ENCODE measurements around the gene RBM22. TPM values are rescaled to one million over a fixed set of nuclear protein-coding genes. Genes with fewer than 3 reads are reported as not detected.
A peak's percentile ranks its signal among the peaks of the same experiment; 100 is the strongest.
"Not testable (repeated sequence)": the region's sequence is repeated elsewhere in the genome, so short reads cannot be mapped to it uniquely, and the experiment has no call there.

Gene RBM22
- 77.5 and 81.9 TPM in 2 replicates for total RNA-seq

- no peak within 1 kb of the TSS for H3K27ac Mint-ChIP-seq
- H3K4me1 Mint-ChIP-seq (ENCODE audit: low read depth), result peaks cover 5% of the 10 kb centered on the region
- H3K9me3 Mint-ChIP-seq, result no peaks in the 10 kb centered on the region
- H3K4me3 Mint-ChIP-seq, result no peak within 1 kb of the TSS
- H3K27me3 Mint-ChIP-seq (ENCODE audit: insufficient read depth), result no peaks in the 10 kb centered on the region
- intact Hi-C loops (cut with micrococcal nuclease), result loop anchor here (1.0 to 5.0 kb wide), 17 partner anchors 42 to 740 kb away; partner anchors contain the start of genes CD74, GM2A, SLC26A2 and TCOF1
- DNase-seq (ENCODE audit: low spot score), result peak; percentile 89
- H3K36me3 Mint-ChIP-seq (ENCODE audit: low read depth), result peaks cover 25% of the 10 kb centered on the region
These were observed at the start of gene RBM22 for GRCh38 chr5:150700594-150701377. RBM22 (minus strand) TSS chr5:150701062; CDS start chr5:150700985, 77 bp downstream.

GRCh38 chr5:150750469-150750868, 49.6 kb upstream of the RBM22 start:
- no peak overlapping the region for H3K4me3 Mint-ChIP-seq
- intact Hi-C loops (cut with micrococcal nuclease), result no loop called here
- H3K4me1 Mint-ChIP-seq (ENCODE audit: low read depth), result peaks cover 41% of the 10 kb centered on the region
- no peak overlapping the region for H3K27ac Mint-ChIP-seq
- DNase-seq (ENCODE audit: low spot score), result no peak
- peaks cover 46% of the 10 kb centered on the region for H3K36me3 Mint-ChIP-seq (ENCODE audit: low read depth)
- H3K27me3 Mint-ChIP-seq (ENCODE audit: insufficient read depth), result no peaks in the 10 kb centered on the region
- H3K9me3 Mint-ChIP-seq, result no peaks in the 10 kb centered on the region

- H3K27ac Mint-ChIP-seq; H3K27me3 Mint-ChIP-seq (ENCODE audit: insufficient read depth); H3K9me3 Mint-ChIP-seq; DNase-seq (ENCODE audit: low spot score); H3K4me3 Mint-ChIP-seq: not testable (repeated sequence)
- Mint-ChIP-seq H3K36me3 (ENCODE audit: low read depth) (peaks cover 39% of the 10 kb centered on the region), H3K4me1 (ENCODE audit: low read depth) (peaks cover 61% of the 10 kb centered on the region)
- intact Hi-C loops (cut with micrococcal nuclease), result loop anchor here (2.0 kb wide), 3 partner anchors 36 to 104 kb away; partner anchors contain the start of genes IRGM, RBM22 and SMIM3
These were observed 42.3 kb upstream of the RBM22 start for GRCh38 chr5:150743142-150743488.

GRCh38 chr5:150742455-150743141, 41.7 kb upstream of the RBM22 start:
- peak overlapping the region; percentile 83 for H3K27ac Mint-ChIP-seq
- peak overlapping the region; percentile 59 for H3K4me3 Mint-ChIP-seq
- H3K4me1 Mint-ChIP-seq (ENCODE audit: low read depth), result peaks cover 66% of the 10 kb centered on the region
- not testable (repeated sequence) for DNase-seq (ENCODE audit: low spot score); H3K9me3 Mint-ChIP-seq; H3K27me3 Mint-ChIP-seq (ENCODE audit: insufficient read depth)
- intact Hi-C loops (cut with micrococcal nuclease), result loop anchor here (1.0 to 2.0 kb wide), 4 partner anchors 16 to 104 kb away; partner anchors contain the start of genes IRGM, RBM22 and SMIM3
- H3K36me3 Mint-ChIP-seq (ENCODE audit: low read depth), result peaks cover 41% of the 10 kb centered on the region

GRCh38 chr5:150740992-150741391, 40.1 kb upstream of the RBM22 start:
- Mint-ChIP-seq H3K9me3 (peaks cover 7% of the 10 kb centered on the region), H3K4me3 (no peak overlapping the region), H3K27me3 (ENCODE audit: insufficient read depth) (no peaks in the 10 kb centered on the region), H3K36me3 (ENCODE audit: low read depth) (peaks cover 50% of the 10 kb centered on the region), H3K4me1 (ENCODE audit: low read depth) (peaks cover 82% of the 10 kb centered on the region), H3K27ac (no peak overlapping the region)
- no peak for DNase-seq (ENCODE audit: low spot score)
- intact Hi-C loops (cut with micrococcal nuclease), result no loop called here

GRCh38 chr5:150738862-150739261, 38.0 kb upstream of the RBM22 start:
- no peak overlapping the region for H3K4me3 Mint-ChIP-seq
- peaks cover 7% of the 10 kb centered on the region for H3K9me3 Mint-ChIP-seq
- peaks cover 54% of the 10 kb centered on the region for H3K36me3 Mint-ChIP-seq (ENCODE audit: low read depth)
- H3K27me3 Mint-ChIP-seq (ENCODE audit: insufficient read depth), result no peaks in the 10 kb centered on the region
- no peak for DNase-seq (ENCODE audit: low spot score)
- peaks cover 85% of the 10 kb centered on the region for H3K4me1 Mint-ChIP-seq (ENCODE audit: low read depth)
- no peak overlapping the region for H3K27ac Mint-ChIP-seq
- intact Hi-C loops (cut with micrococcal nuclease), result no loop called here

- peaks cover 56% of the 10 kb centered on the region for H3K4me1 Mint-ChIP-seq (ENCODE audit: low read depth)
These were observed 33.9 kb upstream of the RBM22 start for GRCh38 chr5:150734579-150735384.

GRCh38 chr5:150731669-150732242, 30.9 kb upstream of the RBM22 start:
- Mint-ChIP-seq H3K9me3 (peaks cover 3% of the 10 kb centered on the region), H3K36me3 (ENCODE audit: low read depth) (peaks cover 48% of the 10 kb centered on the region)

More at GRCh38 chr5:150734579-150735384, 33.9 kb upstream of the RBM22 start:
- H3K27me3 Mint-ChIP-seq (ENCODE audit: insufficient read depth), result no peaks in the 10 kb centered on the region
- peaks cover 7% of the 10 kb centered on the region for H3K9me3 Mint-ChIP-seq
- no peak for DNase-seq (ENCODE audit: low spot score)
- peak overlapping the region; percentile 18 for H3K27ac Mint-ChIP-seq
- intact Hi-C loops (cut with micrococcal nuclease), result no loop called here
- peaks cover 58% of the 10 kb centered on the region for H3K36me3 Mint-ChIP-seq (ENCODE audit: low read depth)
- H3K4me3 Mint-ChIP-seq, result peak overlapping the region; percentile 6

GRCh38 chr5:150729859-150730258, 29.0 kb upstream of the RBM22 start:
- H3K4me1 Mint-ChIP-seq (ENCODE audit: low read depth), result peaks cover 10% of the 10 kb centered on the region
- no peak overlapping the region for H3K4me3 Mint-ChIP-seq
- intact Hi-C loops (cut with micrococcal nuclease), result loop anchor here (2.0 kb wide), 1 partner anchor 21 kb away; no protein-coding TSS in a partner anchor
- DNase-seq (ENCODE audit: low spot score), result no peak
- H3K9me3 Mint-ChIP-seq, result no peaks in the 10 kb centered on the region
- no peaks in the 10 kb centered on the region for H3K27me3 Mint-ChIP-seq (ENCODE audit: insufficient read depth)
- no peak overlapping the region for H3K27ac Mint-ChIP-seq
- H3K36me3 Mint-ChIP-seq (ENCODE audit: low read depth), result peaks cover 40% of the 10 kb centered on the region

More at GRCh38 chr5:150731669-150732242, 30.9 kb upstream of the RBM22 start:
- peaks cover 26% of the 10 kb centered on the region for H3K4me1 Mint-ChIP-seq (ENCODE audit: low read depth)
- H3K27ac Mint-ChIP-seq, result no peak overlapping the region
- DNase-seq (ENCODE audit: low spot score), result no peak
- H3K4me3 Mint-ChIP-seq, result no peak overlapping the region
- no peaks in the 10 kb centered on the region for H3K27me3 Mint-ChIP-seq (ENCODE audit: insufficient read depth)
- intact Hi-C loops (cut with micrococcal nuclease), result no loop called here

- DNase-seq (ENCODE audit: low spot score), result no peak
- peaks cover 47% of the 10 kb centered on the region for H3K36me3 Mint-ChIP-seq (ENCODE audit: low read depth)
- intact Hi-C loops (cut with micrococcal nuclease), result no loop called here
- no peaks in the 10 kb centered on the region for H3K4me1 Mint-ChIP-seq (ENCODE audit: low read depth)
- no peak overlapping the region for H3K27ac Mint-ChIP-seq
- H3K4me3 Mint-ChIP-seq, result no peak overlapping the region
- H3K27me3 Mint-ChIP-seq (ENCODE audit: insufficient read depth), result no peaks in the 10 kb centered on the region
- no peaks in the 10 kb centered on the region for H3K9me3 Mint-ChIP-seq
These were observed 23.0 kb upstream of the RBM22 start for GRCh38 chr5:150723845-150724244.

- H3K9me3 Mint-ChIP-seq, result no peaks in the 10 kb centered on the region
- DNase-seq (ENCODE audit: low spot score), result no peak
- no peak overlapping the region for H3K27ac Mint-ChIP-seq
- H3K36me3 Mint-ChIP-seq (ENCODE audit: low read depth), result peaks cover 17% of the 10 kb centered on the region
- no peaks in the 10 kb centered on the region for H3K27me3 Mint-ChIP-seq (ENCODE audit: insufficient read depth)
- no peak overlapping the region for H3K4me3 Mint-ChIP-seq
- no peaks in the 10 kb centered on the region for H3K4me1 Mint-ChIP-seq (ENCODE audit: low read depth)
- intact Hi-C loops (cut with micrococcal nuclease), result no loop called here
These were observed 9.3 kb upstream of the RBM22 start for GRCh38 chr5:150710165-150710564.

- intact Hi-C loops (cut with micrococcal nuclease), result no loop called here
- H3K4me3 Mint-ChIP-seq, result no peak overlapping the region
- DNase-seq (ENCODE audit: low spot score), result no peak
- H3K9me3 Mint-ChIP-seq, result no peaks in the 10 kb centered on the region
- H3K27ac Mint-ChIP-seq, result no peak overlapping the region
- H3K27me3 Mint-ChIP-seq (ENCODE audit: insufficient read depth), result no peaks in the 10 kb centered on the region
- H3K4me1 Mint-ChIP-seq (ENCODE audit: low read depth), result peaks cover under 1% of the 10 kb centered on the region
- H3K36me3 Mint-ChIP-seq (ENCODE audit: low read depth), result peaks cover 18% of the 10 kb centered on the region
These were observed 6.0 kb upstream of the RBM22 start for GRCh38 chr5:150706776-150707390.
